ENCODE results near the gene SH3RF1.

DNA sequence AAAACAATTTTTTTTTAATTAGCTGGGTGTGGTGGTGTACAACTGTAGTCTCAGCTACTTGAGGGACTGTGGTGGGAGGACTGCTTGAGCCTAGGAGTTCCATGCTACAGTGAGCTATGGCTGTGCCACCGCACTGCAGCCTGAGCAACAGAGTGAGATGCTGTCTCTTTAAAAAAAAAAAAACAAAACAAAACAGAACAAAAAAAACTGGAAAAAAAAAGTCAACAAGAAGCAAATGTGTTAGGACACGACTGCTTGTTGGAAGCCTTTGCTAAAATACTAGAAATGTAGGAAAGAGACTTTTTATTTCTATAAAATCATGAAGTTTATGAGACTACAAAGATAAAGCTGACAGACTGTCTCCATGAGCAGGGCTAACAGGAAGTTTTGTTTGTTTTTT is 87.2 kb downstream of the SH3RF1 start:
- TF ChIP-seq, protein P1, sequence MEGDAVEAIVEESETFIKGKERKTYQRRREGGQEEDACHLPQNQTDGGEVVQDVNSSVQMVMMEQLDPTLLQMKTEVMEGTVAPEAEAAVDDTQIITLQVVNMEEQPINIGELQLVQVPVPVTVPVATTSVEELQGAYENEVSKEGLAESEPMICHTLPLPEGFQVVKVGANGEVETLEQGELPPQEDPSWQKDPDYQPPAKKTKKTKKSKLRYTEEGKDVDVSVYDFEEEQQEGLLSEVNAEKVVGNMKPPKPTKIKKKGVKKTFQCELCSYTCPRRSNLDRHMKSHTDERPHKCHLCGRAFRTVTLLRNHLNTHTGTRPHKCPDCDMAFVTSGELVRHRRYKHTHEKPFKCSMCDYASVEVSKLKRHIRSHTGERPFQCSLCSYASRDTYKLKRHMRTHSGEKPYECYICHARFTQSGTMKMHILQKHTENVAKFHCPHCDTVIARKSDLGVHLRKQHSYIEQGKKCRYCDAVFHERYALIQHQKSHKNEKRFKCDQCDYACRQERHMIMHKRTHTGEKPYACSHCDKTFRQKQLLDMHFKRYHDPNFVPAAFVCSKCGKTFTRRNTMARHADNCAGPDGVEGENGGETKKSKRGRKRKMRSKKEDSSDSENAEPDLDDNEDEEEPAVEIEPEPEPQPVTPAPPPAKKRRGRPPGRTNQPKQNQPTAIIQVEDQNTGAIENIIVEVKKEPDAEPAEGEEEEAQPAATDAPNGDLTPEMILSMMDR (IDR thresholded peaks at IDR 0.05; ENCODE audit: borderline replicate concordance, extremely low read depth, low read length, poor library complexity, severe bottlenecking) = no peak
- TF ChIP-seq EZH2 (IDR thresholded peaks at IDR 0.05; ENCODE audit: borderline replicate concordance, low read depth, low read length, severe bottlenecking) = no peak

All from DND-41 (cell line).